T-helper 9 cell (primary cell): ENCODE results near the gene TNFSF9.
A peak's percentile ranks its signal among the peaks of the same experiment; 100 is the strongest.
"Not testable (repeated sequence)": the region's sequence is repeated elsewhere in the genome, so short reads cannot be mapped to it uniquely, and the experiment has no call there.

Experiments
- DNase-seq: peaks from one replicate; pipeline ENCODE4 v3.0.0-alpha.2; 2020

Gene TNFSF9

GRCh38 chr19:6532244-6532999, 1.6 kb downstream of the TNFSF9 start:
- no peak for DNase-seq

GRCh38 chr19:6533000-6533328, 2.1 kb downstream of the TNFSF9 start:
- DNase-seq, result no peak

- DNase-seq, result no peak
Observed at GRCh38 chr19:6533746-6534418, 3.1 kb downstream of the TNFSF9 start.

GRCh38 chr19:6534451-6535093, 3.7 kb downstream of the TNFSF9 start:
- no peak for DNase-seq

- no peak for DNase-seq
Observed at GRCh38 chr19:6535558-6536137, 4.8 kb downstream of the TNFSF9 start.

- DNase-seq, result no peak
Observed at GRCh38 chr19:6539514-6539913, 8.7 kb downstream of the TNFSF9 start.

GRCh38 chr19:6540918-6541689, 10.3 kb downstream of the TNFSF9 start:
- no peak for DNase-seq

- no peak for DNase-seq
Observed at GRCh38 chr19:6543866-6544347, 13.1 kb downstream of the TNFSF9 start.

GRCh38 chr19:6550679-6551078, 19.9 kb downstream of the TNFSF9 start:
- DNase-seq, result not testable (repeated sequence)

- DNase-seq, result no peak
Observed at GRCh38 chr19:6551091-6551490, 20.3 kb downstream of the TNFSF9 start.

- peak; percentile 30 for DNase-seq
Observed at GRCh38 chr19:6551607-6552450, 21.0 kb downstream of the TNFSF9 start.

GRCh38 chr19:6556043-6556449, 25.2 kb downstream of the TNFSF9 start:
- no peak for DNase-seq

- DNase-seq, result no peak
Observed at GRCh38 chr19:6556480-6557195, 25.8 kb downstream of the TNFSF9 start.

GRCh38 chr19:6562437-6562836, 31.6 kb downstream of the TNFSF9 start:
- DNase-seq, result not testable (repeated sequence)

- DNase-seq, result no peak
Observed at GRCh38 chr19:6564393-6564792, 33.6 kb downstream of the TNFSF9 start.

GRCh38 chr19:6566727-6567126, 35.9 kb downstream of the TNFSF9 start:
- DNase-seq, result not testable (repeated sequence)

- no peak for DNase-seq
Observed at GRCh38 chr19:6568010-6568526, 37.2 kb downstream of the TNFSF9 start.

GRCh38 chr19:6568816-6569215, 38.0 kb downstream of the TNFSF9 start:
- no peak for DNase-seq

- no peak for DNase-seq
Observed at GRCh38 chr19:6570764-6571163, 39.9 kb downstream of the TNFSF9 start.

- DNase-seq, result no peak
Observed at GRCh38 chr19:6571167-6571566, 40.3 kb downstream of the TNFSF9 start.

GRCh38 chr19:6572217-6572616, 41.4 kb downstream of the TNFSF9 start:
- no peak for DNase-seq
